HG03135 (cell line): Measurements from ENCODE around the gene EEFSEC.

ENCODE experiments used
- ATAC-seq: cut with Tn5 transposase; IDR thresholded peaks from one replicate; pipeline ENCODE4 v1.9.1; 2021; ENCODE audit warnings: mild to moderate bottlenecking, moderate library complexity; ENCODE audit not compliant: unreplicated experiment

The EEFSEC gene

GRCh38 chr3:128240232-128240631, 87.0 kb downstream of the EEFSEC start:
- no peak for ATAC-seq

GRCh38 chr3:128241741-128242140, 88.5 kb downstream of the EEFSEC start:
- no peak for ATAC-seq

GRCh38 chr3:128242818-128243601, 89.7 kb downstream of the EEFSEC start:
- no peak for ATAC-seq

- no peak for ATAC-seq
Observed at GRCh38 chr3:128243602-128244504, 90.6 kb downstream of the EEFSEC start.

GRCh38 chr3:128245460-128245859, 92.2 kb downstream of the EEFSEC start:
- ATAC-seq, result no peak

- ATAC-seq, result no peak
Observed at GRCh38 chr3:128247666-128248409, 94.6 kb downstream of the EEFSEC start.

- no peak for ATAC-seq
Observed at GRCh38 chr3:128252083-128252482, 98.8 kb downstream of the EEFSEC start.

GRCh38 chr3:128253150-128253549, 99.9 kb downstream of the EEFSEC start:
- no peak for ATAC-seq

- ATAC-seq, result no peak
Observed at GRCh38 chr3:128254066-128254590, 100.8 kb downstream of the EEFSEC start.

GRCh38 chr3:128254967-128255366, 101.7 kb downstream of the EEFSEC start:
- ATAC-seq, result no peak

- no peak for ATAC-seq
Observed at GRCh38 chr3:128256131-128256530, 102.8 kb downstream of the EEFSEC start.

- no peak for ATAC-seq
Observed at GRCh38 chr3:128257632-128258031, 104.4 kb downstream of the EEFSEC start.

- ATAC-seq, result no peak
Observed at GRCh38 chr3:128260275-128260674, 107.0 kb downstream of the EEFSEC start.

GRCh38 chr3:128262457-128262856, 109.2 kb downstream of the EEFSEC start:
- ATAC-seq, result no peak

- ATAC-seq, result no peak
Observed at GRCh38 chr3:128263118-128263517, 109.8 kb downstream of the EEFSEC start.

GRCh38 chr3:128263946-128264345, 110.7 kb downstream of the EEFSEC start:
- ATAC-seq, result no peak

- ATAC-seq, result no peak
Observed at GRCh38 chr3:128266453-128266852, 113.2 kb downstream of the EEFSEC start.

- no peak for ATAC-seq
Observed at GRCh38 chr3:128267541-128267940, 114.3 kb downstream of the EEFSEC start.

GRCh38 chr3:128269006-128269775, 115.9 kb downstream of the EEFSEC start:
- ATAC-seq, result no peak

- no peak for ATAC-seq
Observed at GRCh38 chr3:128269796-128270195, 116.5 kb downstream of the EEFSEC start.
